ENCODE measurements around the gene C22orf31.
A peak's percentile ranks its signal among the peaks of the same experiment; 100 is the strongest.

C22orf31 gene

DNA sequence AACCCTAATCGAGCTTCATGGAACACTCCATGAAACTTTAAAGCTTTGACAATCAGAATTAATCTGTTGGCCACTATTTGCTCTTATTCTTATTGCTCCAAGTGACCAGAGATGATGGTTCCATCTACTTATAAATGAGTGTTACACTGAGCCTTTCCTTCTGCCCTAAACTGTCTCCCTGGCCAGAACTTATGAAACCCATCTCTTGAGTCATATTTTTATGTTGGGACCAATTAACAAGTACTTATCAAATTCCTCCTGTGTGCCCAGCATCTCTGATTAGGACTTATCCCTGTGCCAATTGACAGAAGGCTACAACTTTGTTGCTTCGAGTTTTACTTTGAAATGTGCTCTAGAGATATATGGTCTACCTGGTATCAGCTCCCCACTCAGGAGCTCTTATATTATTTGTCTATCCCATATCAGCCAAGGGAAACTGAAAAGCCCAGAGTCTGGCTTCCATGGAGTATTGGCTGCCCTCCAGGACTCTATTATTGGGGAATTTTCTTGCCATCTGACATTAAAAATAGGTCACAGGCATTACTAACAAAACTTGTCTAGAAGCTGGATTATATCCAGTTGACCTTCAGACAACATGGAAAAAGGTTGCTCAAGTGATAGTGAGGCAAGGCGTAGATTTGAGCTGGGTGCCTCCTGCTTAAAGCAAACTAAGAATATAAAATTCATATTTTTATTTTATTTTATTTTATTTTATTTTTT is 20.0 kb upstream of the C22orf31 start:
- no peak for DNase-seq (ENCODE audit: low read depth in 1 of 2, low spot score in 1 of 2)

- DNase-seq (ENCODE audit: low read depth in 1 of 2, low spot score in 1 of 2), result no peak
These were observed 18.7 kb upstream of the C22orf31 start for GRCh38 chr22:29080106-29080975.

GRCh38 chr22:29079218-29079901 is 17.7 kb upstream of the C22orf31 start:
- DNase-seq (ENCODE audit: low read depth in 1 of 2, low spot score in 1 of 2), result no peak

DNA sequence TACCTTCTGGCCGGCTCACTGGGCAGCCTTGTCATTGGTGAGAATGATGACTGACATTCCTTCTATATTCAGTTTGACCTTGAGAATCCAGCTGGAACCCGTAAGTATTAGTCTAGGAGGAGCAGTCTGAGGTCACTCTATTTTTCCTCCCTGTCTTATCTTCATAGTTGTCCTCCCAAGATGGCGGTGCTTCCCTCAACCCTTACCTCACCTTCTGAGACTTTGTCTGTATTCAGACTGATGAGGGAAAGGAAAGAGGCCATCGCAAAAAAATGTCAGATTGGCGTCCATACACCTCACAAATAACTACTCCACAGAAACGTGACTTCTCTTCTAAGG is 17.2 kb upstream of the C22orf31 start:
- DNase-seq (ENCODE audit: low read depth in 1 of 2, low spot score in 1 of 2), result no peak

DNA sequence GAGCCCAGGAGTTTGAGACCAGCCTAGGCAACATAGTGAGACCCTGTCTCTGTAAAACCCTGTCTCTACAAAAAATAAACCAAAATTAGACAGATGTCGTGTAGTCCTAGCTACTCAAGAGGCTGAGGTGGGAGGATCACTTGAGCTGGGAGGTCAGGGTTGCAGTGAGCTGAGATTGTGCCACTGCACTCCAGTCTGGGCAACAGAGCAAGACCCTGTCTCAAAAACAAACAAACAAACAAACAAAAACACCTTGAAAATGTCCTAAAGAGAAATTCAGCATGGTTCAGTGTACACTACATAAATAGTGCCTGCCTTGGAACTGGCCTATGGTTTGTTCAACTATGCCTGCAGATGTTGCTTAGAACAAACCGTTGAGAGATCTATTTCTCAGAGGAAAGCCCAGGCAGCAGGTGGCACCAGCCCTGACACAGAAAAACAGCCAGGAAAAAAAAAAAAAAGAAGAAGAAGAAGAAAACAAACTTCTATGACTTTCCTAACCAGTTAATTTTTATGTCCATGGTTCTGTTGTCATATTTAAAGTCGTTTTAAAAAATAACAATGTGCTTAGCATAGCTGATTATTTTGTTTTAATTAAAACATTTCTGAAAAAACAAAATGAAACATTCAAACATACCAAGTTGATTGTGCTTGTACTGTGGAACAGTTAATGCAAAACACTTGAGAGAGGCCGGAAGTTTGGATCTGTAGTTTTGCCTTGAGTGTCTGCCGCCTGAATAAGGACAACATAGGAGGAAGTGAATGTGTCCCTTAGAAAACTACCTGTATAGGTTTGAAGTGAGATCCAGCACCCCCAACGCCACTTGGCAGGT is 16.6 kb upstream of the C22orf31 start:
- DNase-seq (ENCODE audit: low read depth in 1 of 2, low spot score in 1 of 2), result no peak

GRCh38 chr22:29074276-29074772 is 12.7 kb upstream of the C22orf31 start:
- no peak for DNase-seq (ENCODE audit: low read depth in 1 of 2, low spot score in 1 of 2)

GRCh38 chr22:29073618-29074275 is 12.1 kb upstream of the C22orf31 start:
- DNase-seq (ENCODE audit: low read depth in 1 of 2, low spot score in 1 of 2), result no peak

- no peak for DNase-seq (ENCODE audit: low read depth in 1 of 2, low spot score in 1 of 2)
These were observed 11.5 kb upstream of the C22orf31 start, which contains the start of gene KREMEN1 for GRCh38 chr22:29072979-29073617. Gene KREMEN1, plus strand, starts transcription at chr22:29073035. Its CDS starts 96 bp downstream, at chr22:29073131.

GRCh38 chr22:29072193-29072978 is 10.8 kb upstream of the C22orf31 start:
- peak; percentile 54 to 75 for DNase-seq (ENCODE audit: low read depth in 1 of 2, low spot score in 1 of 2)

- peak in 1 of 2 donors; percentile 19 for DNase-seq (ENCODE audit: low read depth in 1 of 2, low spot score in 1 of 2)
These were observed 9.8 kb upstream of the C22orf31 start for GRCh38 chr22:29071261-29072045.

- DNase-seq (ENCODE audit: low read depth in 1 of 2, low spot score in 1 of 2), result no peak
These were observed 8.9 kb upstream of the C22orf31 start for GRCh38 chr22:29070490-29070889.

DNA sequence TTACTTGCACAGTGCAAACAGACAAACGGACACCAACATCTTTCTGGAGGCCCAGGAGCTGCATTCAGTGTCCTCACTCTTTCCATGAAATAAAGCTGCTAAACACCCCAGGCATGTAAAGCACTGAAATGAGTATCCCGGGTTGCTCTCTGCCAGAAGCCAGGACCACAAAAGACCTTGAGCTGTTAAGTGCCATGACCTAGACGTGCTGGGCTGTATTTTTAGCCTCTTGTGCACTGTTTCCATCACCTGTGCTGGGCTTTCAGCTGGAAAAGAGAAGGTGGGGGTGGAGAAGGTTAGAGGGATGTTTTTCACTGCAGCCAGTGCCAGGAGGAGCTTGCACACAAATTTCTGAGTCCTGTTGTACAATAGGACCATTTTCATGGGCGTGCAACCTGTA is 7.8 kb upstream of the C22orf31 start:
- no peak for DNase-seq (ENCODE audit: low read depth in 1 of 2, low spot score in 1 of 2)

DNA sequence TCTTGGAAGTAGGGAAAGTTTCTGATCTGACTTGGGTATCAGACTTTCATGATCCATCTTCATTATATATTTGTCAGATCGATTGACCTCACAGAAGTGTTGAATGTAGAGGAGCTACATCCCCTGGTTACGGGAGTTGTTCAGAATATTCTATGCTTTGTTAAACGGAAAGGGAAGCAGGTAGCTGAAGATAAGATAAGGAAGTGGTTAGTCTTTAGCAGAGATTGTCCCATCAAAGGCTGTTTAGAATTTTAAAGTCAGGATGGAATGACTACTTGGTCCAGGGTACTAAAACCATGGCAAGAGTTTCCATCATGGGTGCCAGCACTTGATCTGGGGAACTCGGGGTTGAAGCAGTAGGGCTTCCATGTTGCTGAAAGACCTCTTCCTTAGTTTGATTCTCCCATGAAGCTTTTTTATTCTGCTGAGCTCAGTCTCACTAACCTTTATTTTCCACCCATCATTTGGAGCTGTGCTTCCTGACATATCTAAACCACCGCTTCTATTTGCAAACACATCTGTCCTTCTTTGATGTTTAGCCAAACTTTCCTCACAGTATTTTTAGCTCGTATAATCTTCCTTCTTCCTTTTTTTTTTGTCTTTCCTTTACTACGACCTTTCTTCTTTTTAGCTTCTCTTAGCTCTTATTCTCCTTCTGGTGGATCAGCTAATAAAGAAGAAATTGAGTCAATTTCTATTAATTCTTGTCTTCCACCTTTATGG is 4.0 kb upstream of the C22orf31 start:
- DNase-seq (ENCODE audit: low read depth in 1 of 2, low spot score in 1 of 2), result no peak

- no peak for DNase-seq (ENCODE audit: low read depth in 1 of 2, low spot score in 1 of 2)
These were observed 723 bp upstream of the C22orf31 start for GRCh38 chr22:29062286-29062821.

- no peak for DNase-seq (ENCODE audit: low read depth in 1 of 2, low spot score in 1 of 2)
These were observed 700 bp downstream of the C22orf31 start for GRCh38 chr22:29060931-29061330.

GRCh38 chr22:29060251-29060869 is 1.3 kb downstream of the C22orf31 start:
- no peak for DNase-seq (ENCODE audit: low read depth in 1 of 2, low spot score in 1 of 2)

DNA sequence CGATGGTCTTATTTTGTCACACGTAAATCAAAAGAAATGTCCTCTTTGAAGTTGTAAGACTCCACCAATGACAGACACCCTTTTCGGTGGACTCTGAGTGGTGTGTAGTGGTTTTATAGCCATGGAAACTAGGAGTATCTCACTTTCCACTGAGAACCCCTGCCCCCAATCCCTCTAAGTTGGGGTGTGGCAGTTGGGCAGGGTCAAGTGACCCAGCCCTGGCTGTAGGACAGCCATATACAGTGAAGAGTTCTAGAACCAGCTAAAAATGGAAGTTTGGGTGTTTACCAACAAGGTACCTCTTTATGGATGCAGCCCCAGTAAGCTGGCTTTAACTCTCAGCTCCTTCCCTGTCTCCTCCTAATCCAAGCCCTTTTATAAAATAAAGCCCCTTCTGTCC is 5.2 kb downstream of the C22orf31 start:
- no peak for DNase-seq (ENCODE audit: low read depth in 1 of 2, low spot score in 1 of 2)

Measured in activated T-helper 1 cell treated with anti-CD3 and anti-CD28 coated beads, Interleukin-2, amount 50 U/mL, for 16 hours (primary cell).